ENCODE measurements around the gene FBXO31.

Gene FBXO31

DNA sequence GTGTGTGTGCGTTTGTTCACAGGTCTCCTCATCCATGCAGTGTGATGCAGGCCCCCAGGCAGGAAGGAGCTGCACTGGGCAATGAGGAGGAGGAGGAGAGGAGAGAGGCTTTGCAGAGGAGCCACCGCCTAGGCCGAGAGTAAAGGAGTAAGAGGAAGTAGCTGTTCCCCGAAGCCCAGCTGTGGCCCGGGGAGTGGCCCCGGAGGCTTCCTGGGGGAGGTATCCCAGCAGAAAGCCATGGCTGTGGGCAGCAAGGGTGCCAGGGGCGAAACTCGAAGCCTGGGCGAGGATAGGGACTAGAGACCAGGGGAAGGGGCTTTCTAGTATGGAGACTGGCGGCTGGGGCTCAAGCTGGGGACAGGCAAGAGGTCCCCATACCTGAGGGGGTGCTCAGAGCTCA is 78.6 kb downstream of the FBXO31 start:
- Histone ChIP-seq H3K27me3 (no peaks in the 10 kb centered on the region), H3K9me3 (replicated peaks in 1 of 11) (peaks cover 10 to 16% (median 13%) of the 10 kb centered on the region in 11 experiments), H3K27ac (peak overlapping the region in 2 of 11 experiments; percentile 25 to 51; a peak in 1 of 22 replicates)

DNA sequence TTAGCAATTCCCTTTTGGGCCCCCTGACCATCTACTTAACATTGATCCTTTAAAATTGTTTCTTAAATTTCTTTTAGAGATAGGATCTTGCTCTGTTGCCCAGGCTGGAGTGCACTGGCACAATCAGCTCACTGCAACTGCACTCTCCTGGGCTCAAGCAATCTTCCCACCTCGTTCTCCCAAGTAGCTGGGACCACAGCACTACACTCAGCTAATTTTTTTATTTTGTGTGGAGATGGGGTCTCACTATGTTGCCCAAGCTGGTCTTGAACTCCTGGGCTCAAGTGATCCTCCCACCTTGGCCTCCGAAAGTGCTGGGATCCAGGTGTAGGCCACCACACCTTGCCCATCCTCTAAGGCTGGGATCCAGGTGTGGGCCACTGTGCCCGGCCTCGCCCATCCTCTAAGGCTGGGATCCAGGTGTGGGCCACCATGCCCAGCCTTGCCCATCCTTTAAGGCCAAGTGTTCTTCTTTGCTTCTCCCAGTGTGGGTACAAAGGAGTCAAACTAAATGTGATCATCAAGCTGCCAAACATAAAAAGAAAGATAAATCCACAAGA is 79.5 kb downstream of the FBXO31 start:
- Histone ChIP-seq H3K36me3 (peaks cover 0 to 11% (median 0%) of the 10 kb centered on the region in 11 experiments; a peak in 2 of 22 replicates), H3K27me3 (no peaks in the 10 kb centered on the region), H3K4me2 (peak overlapping the region; percentile 52 to 81 (median 67)), H3K4me3 (no peak overlapping the region), H4K20me1 (peaks cover 0 to 9% (median 0%) of the 10 kb centered on the region in 11 experiments; a peak in 1 of 22 replicates), H3K27ac (peak overlapping the region in 4 of 11 experiments; percentile 18 to 51 (median 40); a peak in 6 of 22 replicates), H3K9me3 (replicated peaks in 1 of 11) (peaks cover 10 to 16% (median 12%) of the 10 kb centered on the region in 11 experiments), H3K4me1 (peaks cover 21 to 38% (median 28%) of the 10 kb centered on the region in 10 experiments), H3K9ac (peak overlapping the region in 1 of 11 experiments; percentile 31; a peak in 1 of 22 replicates)
- no peak for TF ChIP-seq Cebpa-rat (IDR thresholded peaks at IDR 0.05)

More for the DNA sequence above, 78.6 kb downstream of the FBXO31 start:
- H3K36me3 ChIP-seq = peaks cover 0 to 11% (median 0%) of the 10 kb centered on the region in 11 experiments; a peak in 2 of 22 replicates
- TF ChIP-seq Cebpa-rat (IDR thresholded peaks at IDR 0.05) = no peak
- no peak overlapping the region for H3K4me3 ChIP-seq
- peaks cover 21 to 33% (median 27%) of the 10 kb centered on the region in 10 experiments for H3K4me1 ChIP-seq
- peaks cover 0 to 7% (median 0%) of the 10 kb centered on the region in 11 experiments; a peak in 1 of 22 replicates for H4K20me1 ChIP-seq
- H3K4me2 ChIP-seq = peak overlapping the region; percentile 52 to 81 (median 67)
- peak overlapping the region in 1 of 11 experiments; percentile 19; a peak in 1 of 22 replicates for H3K9ac ChIP-seq

DNA sequence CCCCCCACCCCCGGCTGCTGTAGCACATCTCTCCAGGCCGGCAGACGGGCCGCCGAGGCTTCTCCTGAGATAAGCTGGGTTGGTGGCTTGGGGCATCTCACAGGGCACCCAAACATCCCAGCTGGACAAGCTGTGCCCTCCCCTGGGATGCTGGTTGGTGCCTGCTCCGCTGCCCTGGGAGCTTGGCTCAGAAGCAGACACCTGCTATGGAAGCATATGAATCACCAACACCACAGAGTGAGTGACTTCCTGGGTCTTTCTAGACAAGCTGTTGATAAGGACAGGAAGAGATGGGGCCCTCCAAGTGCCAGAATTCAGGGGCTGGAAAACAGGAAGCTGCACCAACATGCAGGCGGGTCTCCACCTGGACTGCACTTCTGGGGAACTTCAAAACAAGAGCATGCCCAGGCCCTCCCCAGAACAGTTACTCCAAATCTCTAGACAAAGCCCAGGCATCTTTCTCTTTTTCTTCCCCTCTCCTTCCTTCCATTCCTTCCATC is 80.1 kb downstream of the FBXO31 start:
- peaks cover 21 to 38% (median 28%) of the 10 kb centered on the region in 10 experiments for H3K4me1 ChIP-seq
- peaks cover 0 to 7% (median 0%) of the 10 kb centered on the region in 11 experiments; a peak in 2 of 22 replicates for H3K36me3 ChIP-seq
- peak overlapping the region in 4 of 11 experiments; percentile 18 to 51 (median 40); a peak in 5 of 22 replicates for H3K27ac ChIP-seq
- peaks cover 0 to 15% (median 0%) of the 10 kb centered on the region in 11 experiments; a peak in 2 of 22 replicates for H4K20me1 ChIP-seq
- no peak for TF ChIP-seq Cebpa-rat (IDR thresholded peaks at IDR 0.05)
- H3K9ac ChIP-seq = peak overlapping the region in 1 of 11 experiments; percentile 31; a peak in 2 of 22 replicates
- H3K27me3 ChIP-seq = no peaks in the 10 kb centered on the region
- peak overlapping the region; percentile 43 to 81 (median 67) for H3K4me2 ChIP-seq
- H3K9me3 ChIP-seq (replicated peaks in 1 of 11) = peaks cover 6 to 11% (median 8%) of the 10 kb centered on the region in 11 experiments
- H3K4me3 ChIP-seq = no peak overlapping the region

DNA sequence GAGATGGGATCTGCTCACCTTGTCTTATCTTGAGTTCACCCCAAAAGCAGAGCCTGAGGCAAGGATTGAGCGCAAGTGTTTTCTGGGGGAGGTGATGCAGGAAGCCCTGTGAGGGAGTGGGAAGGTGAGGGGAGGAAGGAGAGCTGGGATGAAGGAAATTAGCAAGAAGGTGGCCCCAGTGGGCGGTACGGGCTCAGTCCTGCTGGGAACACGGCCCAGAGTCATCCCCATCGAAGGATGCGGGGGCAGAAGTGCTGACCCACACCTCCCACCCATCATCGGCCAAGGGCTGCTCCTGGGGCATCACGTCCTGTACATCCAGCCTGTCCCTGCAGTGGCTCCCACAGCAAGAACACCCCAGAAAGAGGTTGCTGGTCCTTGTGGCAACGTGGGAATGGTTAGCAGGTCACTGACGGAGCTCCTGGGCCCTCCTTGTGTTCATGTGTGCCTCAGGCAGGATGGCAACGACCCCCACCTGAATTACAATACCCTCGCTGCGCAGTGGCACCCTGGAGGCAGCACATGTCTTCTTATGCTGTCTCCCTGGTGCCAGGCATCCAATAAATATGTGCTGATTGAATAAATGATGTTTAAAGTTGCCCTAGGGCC is 84.6 kb downstream of the FBXO31 start:
- H3K4me2 ChIP-seq = no peak overlapping the region

DNA sequence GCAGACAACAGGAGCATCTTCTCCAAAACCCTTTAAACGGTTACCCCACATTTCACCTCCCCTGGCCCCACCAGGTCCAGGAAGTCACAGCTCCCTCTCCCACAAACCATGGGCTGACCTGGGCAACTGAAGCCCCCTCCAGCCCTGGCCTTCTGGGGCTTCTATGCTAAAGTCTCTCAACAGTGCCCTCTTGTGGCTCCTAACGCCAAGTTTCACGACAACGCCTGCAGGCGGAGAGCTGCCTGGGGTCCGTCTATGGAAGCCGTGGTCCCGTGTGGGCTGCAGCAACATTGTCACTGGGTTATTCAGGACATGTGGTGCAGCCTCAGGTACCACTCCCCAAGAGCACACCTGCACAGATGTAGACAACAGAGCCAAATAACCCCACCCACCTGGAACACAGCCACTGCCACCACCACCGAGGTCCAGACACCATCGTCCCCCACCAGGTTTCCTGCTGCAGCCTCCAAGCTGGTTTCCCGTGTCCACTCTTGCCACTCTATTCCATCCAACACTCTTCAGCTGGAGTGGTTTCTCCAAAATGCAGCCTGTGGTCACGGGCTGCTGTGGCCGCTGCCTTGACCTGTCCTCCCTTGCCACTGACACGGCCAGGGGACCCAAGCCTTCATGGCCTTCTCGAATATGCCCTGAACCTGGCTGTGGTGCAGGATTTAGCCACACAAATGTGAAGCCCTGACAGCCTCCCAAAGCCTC is 85.5 kb downstream of the FBXO31 start:
- H3K27me3 ChIP-seq = no peaks in the 10 kb centered on the region
- no peaks in the 10 kb centered on the region for H3K9me3 ChIP-seq (replicated peaks in 1 of 11)
- H4K20me1 ChIP-seq = peaks cover 0 to 12% (median 0%) of the 10 kb centered on the region in 11 experiments; a peak in 2 of 22 replicates
- H3K36me3 ChIP-seq = no peaks in the 10 kb centered on the region
- peak overlapping the region in 5 of 11 experiments; percentile 42 to 74 (median 69); a peak in 5 of 22 replicates for H3K27ac ChIP-seq
- H3K4me1 ChIP-seq = peaks cover under 1 to 43% (median 29%) of the 10 kb centered on the region in 10 experiments; a peak in 18 of 20 replicates
- H3K4me3 ChIP-seq = no peak overlapping the region
- no peak for TF ChIP-seq Cebpa-rat (IDR thresholded peaks at IDR 0.05)
- no peak overlapping the region for H3K9ac ChIP-seq
- peak overlapping the region in 7 of 11 experiments; percentile 38 to 64 (median 49); a peak in 12 of 22 replicates for H3K4me2 ChIP-seq

More for the DNA sequence above, 84.6 kb downstream of the FBXO31 start:
- no peak for TF ChIP-seq Cebpa-rat (IDR thresholded peaks at IDR 0.05)
- Histone ChIP-seq H3K9ac (no peak overlapping the region), H3K27ac (no peak overlapping the region), H3K4me3 (no peak overlapping the region), H3K4me1 (peaks cover 9 to 47% (median 34%) of the 10 kb centered on the region in 10 experiments), H4K20me1 (peaks cover 0 to 12% (median 0%) of the 10 kb centered on the region in 11 experiments; a peak in 2 of 22 replicates), H3K36me3 (no peaks in the 10 kb centered on the region), H3K27me3 (no peaks in the 10 kb centered on the region), H3K9me3 (replicated peaks in 1 of 11) (no peaks in the 10 kb centered on the region)

DNA sequence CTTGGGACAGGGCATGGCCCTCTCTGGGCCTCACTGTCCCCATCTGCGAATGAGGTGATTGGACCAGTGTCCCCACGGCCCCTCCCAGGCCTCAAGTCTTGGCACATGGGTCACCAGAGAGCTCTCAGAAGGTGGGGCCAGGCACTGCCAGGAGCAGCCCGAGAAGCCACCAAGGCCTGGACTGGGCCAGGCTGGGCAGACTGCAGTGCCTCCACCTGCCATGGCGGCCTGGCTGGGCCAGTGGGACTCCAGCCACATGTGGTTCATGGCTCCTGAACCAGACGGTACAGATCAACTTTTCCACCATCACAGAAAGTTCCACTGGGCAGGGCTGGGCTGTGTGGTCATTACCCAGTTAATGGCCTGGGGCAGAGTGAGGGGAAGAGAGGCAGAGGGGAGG is 86.2 kb downstream of the FBXO31 start:
- no peaks in the 10 kb centered on the region for H3K27me3 ChIP-seq
- peak overlapping the region in 9 of 11 experiments; percentile 29 to 64 (median 49); a peak in 16 of 22 replicates for H3K4me2 ChIP-seq
- H3K4me3 ChIP-seq = no peak overlapping the region
- peaks cover 0 to 4% (median 2%) of the 10 kb centered on the region in 11 experiments; a peak in 15 of 22 replicates for H3K9me3 ChIP-seq (replicated peaks in 1 of 11)
- H3K36me3 ChIP-seq = 0 out of 22 replicates have a peak, but pooled peaks cover 0 to 1% (median 0%) of the 10 kb centered on the region in 11 experiments
- H4K20me1 ChIP-seq = peaks cover 0 to 12% (median 0%) of the 10 kb centered on the region in 11 experiments; a peak in 2 of 22 replicates
- H3K27ac ChIP-seq = peak overlapping the region in 7 of 11 experiments; percentile 13 to 74 (median 65); a peak in 13 of 22 replicates
- H3K9ac ChIP-seq = peak overlapping the region in 4 of 11 experiments; percentile 2 to 49 (median 28); a peak in 4 of 22 replicates
- no peak for TF ChIP-seq Cebpa-rat (IDR thresholded peaks at IDR 0.05)
- H3K4me1 ChIP-seq = peaks cover 0 to 42% (median 28%) of the 10 kb centered on the region in 10 experiments; a peak in 17 of 20 replicates

DNA sequence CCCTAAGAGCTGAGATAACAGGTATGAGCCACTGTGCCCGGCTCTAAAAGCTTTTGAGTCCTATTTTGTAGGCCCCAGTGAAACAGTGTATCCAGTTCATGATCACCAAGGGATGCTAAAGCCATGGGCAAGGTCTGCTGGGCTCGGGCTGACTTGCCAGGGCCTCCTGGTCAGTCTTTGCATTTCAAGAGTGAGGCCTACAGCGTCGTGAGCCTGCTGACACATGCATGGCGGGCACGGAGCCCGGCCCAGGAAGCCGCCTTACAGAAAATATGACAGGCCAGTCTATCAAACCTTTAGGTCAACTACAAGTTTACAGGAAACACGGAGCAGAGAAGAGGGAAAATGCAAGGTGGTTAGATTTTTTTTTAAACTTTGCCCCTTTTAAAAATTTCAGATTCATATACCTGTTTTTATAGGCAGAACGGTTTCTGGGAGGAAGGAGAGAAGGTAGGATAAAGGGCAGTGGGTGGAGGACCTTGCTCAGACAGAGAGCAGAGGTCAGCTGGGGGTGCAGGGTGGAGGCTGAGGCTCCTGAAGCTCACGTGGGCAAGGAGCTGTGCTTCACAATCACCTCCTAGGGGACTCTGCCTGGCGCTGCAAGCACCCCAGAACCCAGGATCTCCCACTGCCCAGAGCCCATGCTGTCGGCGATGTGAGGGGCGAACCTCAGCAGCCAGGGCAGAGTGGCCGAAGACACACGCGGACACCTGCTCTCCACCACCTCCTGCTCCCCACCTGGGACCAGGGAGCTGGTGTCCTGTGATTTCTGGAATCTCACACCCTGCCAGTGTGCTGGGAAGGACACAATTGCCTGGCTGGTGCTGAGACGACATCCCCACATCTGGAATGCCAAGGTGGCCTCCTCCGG is 87.7 kb downstream of the FBXO31 start:
- peak overlapping the region in 8 of 11 experiments; percentile 29 to 64 (median 52); a peak in 17 of 22 replicates for H3K4me2 ChIP-seq
- H4K20me1 ChIP-seq = peaks cover 0 to 12% (median 0%) of the 10 kb centered on the region in 11 experiments; a peak in 2 of 22 replicates
- no peak for TF ChIP-seq Cebpa-rat (IDR thresholded peaks at IDR 0.05)
- peak overlapping the region in 1 of 11 experiments; percentile 54; a peak in 1 of 22 replicates for H3K9ac ChIP-seq
- H3K4me1 ChIP-seq = peaks cover 0 to 42% (median 28%) of the 10 kb centered on the region in 10 experiments; a peak in 17 of 20 replicates
- no peaks in the 10 kb centered on the region for H3K27me3 ChIP-seq
- H3K27ac ChIP-seq = peak overlapping the region in 6 of 11 experiments; percentile 38 to 60 (median 54); a peak in 9 of 22 replicates
- H3K4me3 ChIP-seq = no peak overlapping the region
- peaks cover 0 to 6% (median 0%) of the 10 kb centered on the region in 11 experiments; a peak in 1 of 22 replicates for H3K36me3 ChIP-seq
- H3K9me3 ChIP-seq (replicated peaks in 1 of 11) = peaks cover 0 to 15% (median 12%) of the 10 kb centered on the region in 11 experiments; a peak in 19 of 22 replicates

Measured in BLaER1 treated with 17β-estradiol and CSF1 and Interleukin-3, amounts not matched to agents 10 nM and 100 nM (cell line).